ENCODE measurements around the gene CPNE4. TPM values are rescaled to one million over a fixed set of nuclear protein-coding genes. Genes with fewer than 3 reads are reported as not detected.

Gene CPNE4
- total and polyA plus RNA-seq, 9 of the 15 experiments (the other 6 are each of a cell fraction or from before 2014, with no cell fraction given): not detected

DNA sequence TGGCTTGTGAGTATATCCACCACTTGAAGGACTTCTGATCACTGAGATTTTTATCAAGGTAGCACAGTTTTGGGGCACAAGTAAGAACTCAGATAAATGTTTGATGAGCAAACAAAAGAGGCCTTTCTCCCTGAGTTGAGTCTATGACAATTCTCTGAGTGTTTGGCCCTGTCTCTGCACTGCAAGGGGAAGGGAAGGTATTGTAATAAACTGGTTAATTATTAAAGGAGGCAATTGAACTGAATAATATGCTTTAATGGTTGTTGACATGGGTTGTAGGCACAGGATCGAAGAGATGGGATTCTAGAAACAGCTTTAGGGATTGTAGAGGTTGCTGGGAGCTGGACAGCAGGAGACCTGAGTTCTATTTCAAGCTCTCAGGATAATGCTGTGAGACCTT is 437.0 kb downstream of the CPNE4 start (continued):
- TF ChIP-seq ZNF507 (tag; conservative IDR thresholded peaks at IDR 0.05) (no peak), NFXL1 (CRISPR knock-in tag; IDR thresholded peaks at IDR 0.05) (no peak)
- TF ChIP-seq, protein P1, sequence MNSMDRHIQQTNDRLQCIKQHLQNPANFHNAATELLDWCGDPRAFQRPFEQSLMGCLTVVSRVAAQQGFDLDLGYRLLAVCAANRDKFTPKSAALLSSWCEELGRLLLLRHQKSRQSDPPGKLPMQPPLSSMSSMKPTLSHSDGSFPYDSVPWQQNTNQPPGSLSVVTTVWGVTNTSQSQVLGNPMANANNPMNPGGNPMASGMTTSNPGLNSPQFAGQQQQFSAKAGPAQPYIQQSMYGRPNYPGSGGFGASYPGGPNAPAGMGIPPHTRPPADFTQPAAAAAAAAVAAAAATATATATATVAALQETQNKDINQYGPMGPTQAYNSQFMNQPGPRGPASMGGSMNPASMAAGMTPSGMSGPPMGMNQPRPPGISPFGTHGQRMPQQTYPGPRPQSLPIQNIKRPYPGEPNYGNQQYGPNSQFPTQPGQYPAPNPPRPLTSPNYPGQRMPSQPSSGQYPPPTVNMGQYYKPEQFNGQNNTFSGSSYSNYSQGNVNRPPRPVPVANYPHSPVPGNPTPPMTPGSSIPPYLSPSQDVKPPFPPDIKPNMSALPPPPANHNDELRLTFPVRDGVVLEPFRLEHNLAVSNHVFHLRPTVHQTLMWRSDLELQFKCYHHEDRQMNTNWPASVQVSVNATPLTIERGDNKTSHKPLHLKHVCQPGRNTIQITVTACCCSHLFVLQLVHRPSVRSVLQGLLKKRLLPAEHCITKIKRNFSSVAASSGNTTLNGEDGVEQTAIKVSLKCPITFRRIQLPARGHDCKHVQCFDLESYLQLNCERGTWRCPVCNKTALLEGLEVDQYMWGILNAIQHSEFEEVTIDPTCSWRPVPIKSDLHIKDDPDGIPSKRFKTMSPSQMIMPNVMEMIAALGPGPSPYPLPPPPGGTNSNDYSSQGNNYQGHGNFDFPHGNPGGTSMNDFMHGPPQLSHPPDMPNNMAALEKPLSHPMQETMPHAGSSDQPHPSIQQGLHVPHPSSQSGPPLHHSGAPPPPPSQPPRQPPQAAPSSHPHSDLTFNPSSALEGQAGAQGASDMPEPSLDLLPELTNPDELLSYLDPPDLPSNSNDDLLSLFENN (IDR thresholded peaks at IDR 0.05; ENCODE audit: low read depth in 2 of 2, low read length in 2 of 2): no peak

DNA sequence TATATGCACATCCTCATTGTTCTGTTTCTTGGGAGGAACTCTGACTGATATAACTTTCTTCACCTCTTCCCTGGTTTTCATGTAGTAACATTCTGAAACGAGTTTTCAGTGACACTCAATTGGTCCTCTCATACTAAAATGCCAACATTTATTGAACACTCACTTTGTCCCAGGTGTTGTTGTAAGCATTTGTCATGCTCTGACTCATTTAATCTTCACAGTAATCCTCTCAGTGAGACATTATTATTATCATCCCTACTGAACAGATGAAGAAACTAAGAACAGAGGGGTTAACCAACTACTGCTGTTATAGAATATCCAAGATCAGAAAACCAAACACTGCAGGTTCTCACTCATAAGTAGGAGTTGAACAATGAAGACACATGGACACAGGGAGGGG is 437.9 kb downstream of the CPNE4 start:
- no peaks in the 10 kb centered on the region for H3K9me3 ChIP-seq (replicated peaks; ENCODE audit: control insufficient read depth, insufficient read depth, low read depth, low read length)
- intact Hi-C loops (cut with micrococcal nuclease) (no loop called here), in situ Hi-C loops (cut with MboI) (no loop called here)
- FAIRE-seq: no peak
- ChIA-PET CTCF (ENCODE audit: low intra/inter-chr PET ratio) (no interaction called here), POLR2A (interaction anchor here (0.6 kb wide), 1 partner anchor 153 kb away, joined by 5 read pairs; no protein-coding TSS in a partner anchor)
- BruUV-seq (replicated peaks): no TSS peak
- no peaks in the 10 kb centered on the region for H3K4me1 ChIP-seq (replicated peaks in 1 of 2; ENCODE audit: control insufficient read depth in 2 of 2, insufficient read depth in 2 of 2, low read length in 2 of 2)
- no peak for ATAC-seq
- H3K36me3 ChIP-seq (ENCODE audit: control insufficient read depth, insufficient read depth, low read length): no peaks in the 10 kb centered on the region
- TF ChIP-seq, protein P2, sequence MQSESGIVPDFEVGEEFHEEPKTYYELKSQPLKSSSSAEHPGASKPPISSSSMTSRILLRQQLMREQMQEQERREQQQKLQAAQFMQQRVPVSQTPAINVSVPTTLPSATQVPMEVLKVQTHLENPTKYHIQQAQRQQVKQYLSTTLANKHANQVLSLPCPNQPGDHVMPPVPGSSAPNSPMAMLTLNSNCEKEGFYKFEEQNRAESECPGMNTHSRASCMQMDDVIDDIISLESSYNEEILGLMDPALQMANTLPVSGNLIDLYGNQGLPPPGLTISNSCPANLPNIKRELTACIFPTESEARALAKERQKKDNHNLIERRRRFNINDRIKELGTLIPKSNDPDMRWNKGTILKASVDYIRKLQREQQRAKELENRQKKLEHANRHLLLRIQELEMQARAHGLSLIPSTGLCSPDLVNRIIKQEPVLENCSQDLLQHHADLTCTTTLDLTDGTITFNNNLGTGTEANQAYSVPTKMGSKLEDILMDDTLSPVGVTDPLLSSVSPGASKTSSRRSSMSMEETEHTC (IDR thresholded peaks at IDR 0.05): no peak
- TF ChIP-seq STAG1 (CRISPR knock-in tag; IDR thresholded peaks at IDR 0.05; ENCODE audit: borderline replicate concordance): no peak
- H4K20me1 ChIP-seq (replicated peaks; ENCODE audit: control insufficient read depth, insufficient read depth, low read length): no peaks in the 10 kb centered on the region
- H3K79me2 ChIP-seq (ENCODE audit: control insufficient read depth, insufficient read depth, low read length): no peaks in the 10 kb centered on the region
- DNase-seq (ENCODE audit: extremely low read depth in 1 of 4, low spot score in 3 of 4): no peak
- no peak overlapping the region for H3K27ac ChIP-seq (ENCODE audit: extremely low read depth, low read depth, low read length)
- no peaks in the 10 kb centered on the region; a peak in 1 of 5 replicates for H3K27me3 ChIP-seq (ENCODE audit: control insufficient read depth in 2 of 2, insufficient read depth in 2 of 2, low read length in 2 of 2)
- no peak overlapping the region for H2AFZ ChIP-seq (ENCODE audit: low read depth, low read length)
- no peaks in the 10 kb centered on the region for H3K9me1 ChIP-seq (ENCODE audit: control insufficient read depth, insufficient read depth, low read length)
- H3K4me3 ChIP-seq: no peak overlapping the region
- WGBS (ENCODE audit: insufficient coverage, low coverage, missing lambda C conversion rate): 0% methylated on average over 1 of the region's 1 CpG
- H3K4me2 ChIP-seq (ENCODE audit: insufficient read depth, low read length): no peak overlapping the region
- no peak overlapping the region for H3K9ac ChIP-seq (ENCODE audit: insufficient read depth in 1 of 2, low read depth in 2 of 2, low read length in 2 of 2)

Measured in K562 (cell line).